ENCODE results near the gene EVI2A.
A peak's percentile ranks its signal among the peaks of the same experiment; 100 is the strongest.

Gene EVI2A

GRCh38 chr17:31273516-31273915 is 47.9 kb downstream of the EVI2A start:
- no peak for DNase-seq (ENCODE audit: low spot score)

GRCh38 chr17:31272803-31273202 is 48.6 kb downstream of the EVI2A start:
- no peak for DNase-seq (ENCODE audit: low spot score)

GRCh38 chr17:31272236-31272635 is 49.2 kb downstream of the EVI2A start:
- DNase-seq (ENCODE audit: low spot score), result no peak

GRCh38 chr17:31269578-31269983 is 51.8 kb downstream of the EVI2A start:
- peak; percentile 30 for DNase-seq (ENCODE audit: low spot score)

- no peak for DNase-seq (ENCODE audit: low spot score)
Observed at GRCh38 chr17:31269036-31269577, 52.3 kb downstream of the EVI2A start.
